CD4-positive, CD25-positive, alpha-beta regulatory T cell (primary cell): ENCODE data around the gene XYLT1. TPM values are rescaled to one million over a fixed set of nuclear protein-coding genes. Genes with fewer than 3 reads are reported as not detected.

Source experiments
- ATAC-seq, 2 donors: fragments of 150-1000 bp; cut with Tn5 transposase; one replicate each; pipeline ENCODE4 v1.10.0; 2021; ENCODE audit warnings: low read depth in 2 of 2, moderate number of reproducible peaks in 2 of 2, moderate library complexity in 1 of 2
- DNase-seq, 3 donors: peaks; one replicate each; pipeline versions ENCODE4 v3.0.0 to v3.0.0-alpha.2; 2012 to 2022; ENCODE audit warnings: mixed read lengths in 1 of 3
- H3K27ac ChIP-seq: one replicate; pipeline ENCODE4 v1.7.0; 2013; ENCODE audit warnings: mild to moderate bottlenecking, low read length; ENCODE audit not compliant: insufficient read depth, poor library complexity, severe bottlenecking
- H3K27me3 ChIP-seq: one replicate; pipeline ENCODE4 v1.7.0; 2013; ENCODE audit warnings: low read length; ENCODE audit not compliant: control insufficient read depth, insufficient read depth
- H3K36me3 ChIP-seq: one replicate; pipeline ENCODE4 v1.7.0; 2013; ENCODE audit warnings: mild to moderate bottlenecking, low read length, moderate library complexity; ENCODE audit not compliant: control insufficient read depth, insufficient read depth
- H3K4me1 ChIP-seq: 2 replicates; pipeline ENCODE4 v1.7.0; 2013; ENCODE audit warnings: mild to moderate bottlenecking, low read length; ENCODE audit not compliant: insufficient read depth, control insufficient read depth, poor library complexity, severe bottlenecking
- H3K4me3 ChIP-seq: one replicate; pipeline ENCODE4 v1.7.0; 2013; ENCODE audit warnings: low read depth, mild to moderate bottlenecking, low read length, moderate library complexity
- H3K9me3 ChIP-seq, 2 experiments: 1 replicate in 1 of 2; 2 replicates in 1 of 2; pipeline ENCODE4 v1.7.0; 2013; ENCODE audit warnings: low read length in 2 of 2, mild to moderate bottlenecking in 1 of 2, moderate library complexity in 1 of 2; ENCODE audit not compliant: control insufficient read depth in 2 of 2
- H3K27ac Mint-ChIP-seq, 3 donors: one replicate each; pipeline ENCODE4 v1.8.0; 2020 to 2022; ENCODE audit warnings: mild to moderate bottlenecking in 3 of 3, mixed read lengths in 3 of 3, moderate library complexity in 2 of 3
- H3K27me3 Mint-ChIP-seq: one replicate; pipeline ENCODE4 v1.8.0; 2022; ENCODE audit warnings: mild to moderate bottlenecking, mixed read lengths
- H3K36me3 Mint-ChIP-seq: one replicate; pipeline ENCODE4 v1.8.0; 2020; ENCODE audit warnings: mixed read lengths
- H3K4me1 Mint-ChIP-seq, 4 donors: one replicate each; pipeline ENCODE4 v1.8.0; 2020 to 2022; ENCODE audit warnings: mixed read lengths in 4 of 4, mild to moderate bottlenecking in 1 of 4
- H3K4me3 Mint-ChIP-seq, 4 donors: one replicate each; pipeline ENCODE4 v1.8.0; 2020 to 2022; ENCODE audit warnings: mild to moderate bottlenecking in 4 of 4, mixed read lengths in 4 of 4, moderate library complexity in 3 of 4
- H3K9me3 Mint-ChIP-seq, 7 donors: one replicate each; pipeline ENCODE4 v1.8.0; 2020 to 2022; ENCODE audit warnings: mixed read lengths in 7 of 7, mild to moderate bottlenecking in 3 of 7, moderate library complexity in 2 of 7
- polyA plus RNA-seq, 4 donors: library from polyadenylated mRNA; unstranded; fragments of 300-500 nt; fragmentation: Illumina TruSeq; gene quantifications; one replicate each; pipeline ENCODE4 v1.2.3, GENCODE V29; 2021
- total RNA-seq: library from RNA; stranded (reverse); gene quantifications from one replicate; pipeline ENCODE4 v1.2.3, GENCODE V29; 2022

The XYLT1 gene
- total and polyA plus RNA-seq, 5 donors from 2014 or later: 0.68 to 26.3 (median 3.1) TPM

- peaks cover 0 to 2% (median 0%) of the 10 kb centered on the region in 7 donors for H3K9me3 Mint-ChIP-seq
- Histone ChIP-seq H3K27ac (no peak overlapping the region), H3K9me3 (no peaks in the 10 kb centered on the region), H3K36me3 (no peaks in the 10 kb centered on the region), H3K4me3 (no peak overlapping the region), H3K4me1 (peaks cover 34% of the 10 kb centered on the region), H3K27me3 (no peaks in the 10 kb centered on the region)
- H3K4me3 Mint-ChIP-seq: peak overlapping the region in 2 of 4 donors; percentile 31 to 76
- H3K36me3 Mint-ChIP-seq: peaks cover 17% of the 10 kb centered on the region
- peak overlapping the region; percentile 6 to 83 (median 43) for H3K27ac Mint-ChIP-seq
- ATAC-seq: no peak
- peaks cover 22 to 81% (median 47%) of the 10 kb centered on the region in 4 donors for H3K4me1 Mint-ChIP-seq
- DNase-seq: no peak
- H3K27me3 Mint-ChIP-seq: no peaks in the 10 kb centered on the region
Observed at GRCh38 chr16:17348826-17349225, 121.9 kb downstream of the XYLT1 start.

- no peaks in the 10 kb centered on the region for H3K27me3 ChIP-seq
- H3K36me3 ChIP-seq: no peaks in the 10 kb centered on the region
- H3K4me1 ChIP-seq: peaks cover 40% of the 10 kb centered on the region
- no peak for ATAC-seq
- Mint-ChIP-seq H3K27me3 (no peaks in the 10 kb centered on the region), H3K4me3 (peak overlapping the region in 2 of 4 donors; percentile 31 to 76), H3K36me3 (peaks cover 17% of the 10 kb centered on the region), H3K9me3 (peaks cover 0 to 2% (median 0%) of the 10 kb centered on the region in 7 donors), H3K27ac (peak overlapping the region; percentile 93 to 98 (median 94)), H3K4me1 (peaks cover 25 to 81% (median 47%) of the 10 kb centered on the region in 4 donors)
- no peak overlapping the region for H3K27ac ChIP-seq
- H3K4me3 ChIP-seq: no peak overlapping the region
- H3K9me3 ChIP-seq: no peaks in the 10 kb centered on the region
- peak in 1 of 3 donors; percentile 45 for DNase-seq
Observed at GRCh38 chr16:17348042-17348783, 122.5 kb downstream of the XYLT1 start.

GRCh38 chr16:17347624-17348023 lies 123.1 kb downstream of the XYLT1 start:
- H3K4me1 ChIP-seq: peaks cover 44% of the 10 kb centered on the region
- H3K9me3 Mint-ChIP-seq: peaks cover 0 to 2% (median 0%) of the 10 kb centered on the region in 7 donors
- H3K36me3 ChIP-seq: no peaks in the 10 kb centered on the region
- H3K4me3 ChIP-seq: peak overlapping the region; percentile 17
- peak overlapping the region; percentile 61 for H3K27ac ChIP-seq
- peaks cover 17% of the 10 kb centered on the region for H3K36me3 Mint-ChIP-seq
- ATAC-seq: no peak
- H3K27ac Mint-ChIP-seq: peak overlapping the region; percentile 93 to 98 (median 94)
- no peaks in the 10 kb centered on the region for H3K27me3 ChIP-seq
- no peaks in the 10 kb centered on the region for H3K27me3 Mint-ChIP-seq
- H3K4me1 Mint-ChIP-seq: peaks cover 27 to 82% (median 46%) of the 10 kb centered on the region in 4 donors
- H3K4me3 Mint-ChIP-seq: peak overlapping the region in 3 of 4 donors; percentile 74 to 81 (median 76)
- DNase-seq: no peak
- H3K9me3 ChIP-seq: no peaks in the 10 kb centered on the region

DNA sequence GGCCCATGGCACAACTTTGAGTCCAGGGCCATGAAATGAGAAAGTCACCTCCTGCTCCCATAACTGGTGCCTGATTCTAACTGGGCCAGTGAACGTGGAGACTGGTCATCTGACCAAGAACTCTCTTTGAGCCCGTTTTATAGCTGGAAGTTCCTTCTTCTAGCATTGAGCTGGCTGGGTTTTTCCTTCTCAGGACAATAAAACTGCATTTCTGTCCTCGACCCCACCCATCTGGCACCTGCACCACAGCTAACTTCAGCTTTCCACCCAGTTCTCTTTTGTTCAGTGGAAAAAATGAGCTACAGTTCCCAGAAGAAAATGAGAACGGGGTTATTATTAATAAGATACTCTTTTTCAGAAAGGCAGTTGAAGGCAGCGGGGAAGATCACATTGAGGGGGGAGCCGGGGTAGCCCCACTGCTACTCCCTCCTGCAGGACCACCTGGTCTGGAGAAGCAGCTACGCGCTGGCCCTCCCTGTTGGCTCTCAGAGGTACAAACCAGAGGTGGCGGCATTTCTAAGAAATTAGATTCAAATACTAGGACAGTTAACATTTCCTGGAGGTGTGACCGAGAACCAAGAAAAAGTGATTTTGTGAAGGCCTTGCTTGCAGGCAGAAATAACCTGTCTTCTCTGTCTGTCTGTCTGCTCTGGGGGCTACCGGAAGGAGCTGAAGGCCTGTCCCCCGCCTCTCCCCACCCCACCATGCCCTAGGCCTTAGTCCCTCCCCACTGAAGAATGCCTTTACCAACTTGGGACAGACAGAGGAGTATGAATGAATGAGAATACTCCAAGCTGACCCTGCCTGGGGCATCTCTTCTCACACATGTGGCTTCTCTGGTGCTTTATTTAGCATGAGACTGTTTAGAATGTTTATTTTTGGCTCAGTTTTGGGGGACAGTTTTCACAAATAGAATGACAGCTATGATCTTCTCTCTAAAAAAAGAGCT lies 123.9 kb downstream of the XYLT1 start:
- peaks cover 17% of the 10 kb centered on the region for H3K36me3 Mint-ChIP-seq
- peak; percentile 68 to 70 for ATAC-seq

DNA sequence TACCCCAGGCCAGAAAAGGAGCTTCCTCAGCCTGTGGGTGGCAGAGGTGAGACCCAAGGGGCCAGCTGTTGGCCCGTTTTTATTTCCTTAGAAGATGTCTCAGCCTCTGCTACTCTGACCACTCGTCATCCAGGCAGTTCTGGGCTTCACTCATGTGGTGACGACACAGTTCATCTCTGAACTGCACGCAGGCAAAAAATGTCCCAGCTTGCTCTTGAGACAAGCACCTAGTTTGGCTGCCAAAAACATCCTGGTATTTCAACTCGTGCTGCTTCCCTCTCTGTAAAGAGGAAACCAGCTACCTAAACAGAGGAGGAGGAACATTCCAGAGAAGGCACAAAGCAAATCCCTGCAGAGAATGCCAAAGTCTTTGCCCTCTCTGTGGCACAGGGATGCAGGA lies 125.7 kb downstream of the XYLT1 start:
- DNase-seq: peak in 1 of 3 donors; percentile 55
- H3K36me3 Mint-ChIP-seq: peaks cover 11% of the 10 kb centered on the region
- Histone ChIP-seq H3K4me3 (no peak overlapping the region), H3K27ac (no peak overlapping the region), H3K4me1 (peaks cover 62% of the 10 kb centered on the region), H3K9me3 (no peaks in the 10 kb centered on the region), H3K36me3 (no peaks in the 10 kb centered on the region), H3K27me3 (no peaks in the 10 kb centered on the region)
- H3K9me3 Mint-ChIP-seq: peaks cover 0 to 2% (median 0%) of the 10 kb centered on the region in 7 donors
- no peaks in the 10 kb centered on the region for H3K27me3 Mint-ChIP-seq
- H3K4me1 Mint-ChIP-seq: peaks cover 44 to 91% (median 55%) of the 10 kb centered on the region in 4 donors
- no peak for ATAC-seq
- H3K4me3 Mint-ChIP-seq: no peak overlapping the region
- H3K27ac Mint-ChIP-seq: peak overlapping the region; percentile 26 to 68 (median 67)

More for the DNA sequence above, 123.9 kb downstream of the XYLT1 start:
- Mint-ChIP-seq H3K9me3 (peaks cover 0 to 2% (median 0%) of the 10 kb centered on the region in 7 donors), H3K27ac (peak overlapping the region; percentile 93 to 98 (median 94)), H3K4me1 (peaks cover 27 to 83% (median 46%) of the 10 kb centered on the region in 4 donors), H3K4me3 (peak overlapping the region; percentile 74 to 82 (median 78)), H3K27me3 (no peaks in the 10 kb centered on the region)
- H3K27me3 ChIP-seq: no peaks in the 10 kb centered on the region
- DNase-seq: peak in 2 of 3 donors; percentile 22 to 93
- H3K4me1 ChIP-seq: peaks cover 49% of the 10 kb centered on the region
- no peaks in the 10 kb centered on the region for H3K9me3 ChIP-seq
- peak overlapping the region; percentile 61 for H3K27ac ChIP-seq
- H3K36me3 ChIP-seq: no peaks in the 10 kb centered on the region
- peak overlapping the region; percentile 17 for H3K4me3 ChIP-seq

DNA sequence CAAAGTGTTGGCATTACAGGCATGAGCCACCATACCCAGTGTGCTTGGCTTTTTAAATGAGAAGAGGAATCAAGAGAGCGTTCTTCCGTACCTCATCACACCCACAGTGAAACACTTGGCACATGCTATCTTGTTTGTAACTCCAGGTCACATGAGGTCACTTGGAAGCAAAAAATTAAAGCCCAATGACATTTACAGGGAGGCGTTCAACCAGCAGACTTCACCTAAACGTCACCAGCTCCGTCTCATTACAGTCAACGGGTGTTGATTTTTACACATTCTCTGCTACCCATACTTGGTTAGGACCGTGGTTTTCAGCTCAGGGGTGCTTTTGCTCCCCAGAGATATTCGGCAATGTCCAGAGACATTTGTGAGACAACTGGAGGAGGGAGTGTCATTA lies 127.0 kb downstream of the XYLT1 start:
- peak overlapping the region in 3 of 4 donors; percentile 52 to 77 (median 70) for H3K4me3 Mint-ChIP-seq
- peaks cover 0 to 2% (median 0%) of the 10 kb centered on the region in 7 donors for H3K9me3 Mint-ChIP-seq
- Histone ChIP-seq H3K4me1 (peaks cover 62% of the 10 kb centered on the region), H3K9me3 (no peaks in the 10 kb centered on the region), H3K27me3 (no peaks in the 10 kb centered on the region), H3K27ac (no peak overlapping the region), H3K36me3 (no peaks in the 10 kb centered on the region), H3K4me3 (no peak overlapping the region)
- H3K4me1 Mint-ChIP-seq: peaks cover 44 to 85% (median 50%) of the 10 kb centered on the region in 4 donors
- peaks cover 7% of the 10 kb centered on the region for H3K36me3 Mint-ChIP-seq
- DNase-seq (no peak), ATAC-seq (no peak)
- no peaks in the 10 kb centered on the region for H3K27me3 Mint-ChIP-seq
- peak overlapping the region; percentile 72 to 95 (median 75) for H3K27ac Mint-ChIP-seq

DNA sequence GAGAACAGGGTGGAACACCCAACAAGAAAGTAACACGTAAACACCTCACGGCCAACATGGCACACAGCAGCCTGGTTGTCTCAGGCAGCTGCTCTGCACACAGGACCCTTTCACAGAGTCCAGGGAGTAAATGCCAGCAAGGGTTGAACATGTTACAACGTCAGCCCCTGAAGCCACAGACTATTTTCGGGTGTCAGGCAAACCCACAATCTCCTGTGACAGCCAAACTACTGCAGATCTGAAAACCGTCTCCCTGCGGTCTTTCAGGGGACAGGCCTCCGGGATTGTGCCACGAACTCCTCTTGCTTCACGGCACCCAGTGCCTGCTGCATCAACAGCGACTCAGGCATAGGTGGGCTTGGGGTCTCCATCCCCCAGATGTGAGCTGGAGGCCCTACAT lies 127.7 kb downstream of the XYLT1 start:
- no peaks in the 10 kb centered on the region for H3K27me3 Mint-ChIP-seq
- DNase-seq (peak in 2 of 3 donors; percentile 30 to 81), ATAC-seq (peak; percentile 10 to 44)
- H3K27me3 ChIP-seq: no peaks in the 10 kb centered on the region
- H3K36me3 ChIP-seq: no peaks in the 10 kb centered on the region
- no peaks in the 10 kb centered on the region for H3K9me3 ChIP-seq
- peaks cover 44 to 81% (median 48%) of the 10 kb centered on the region in 4 donors for H3K4me1 Mint-ChIP-seq
- no peak overlapping the region for H3K27ac ChIP-seq
- H3K4me1 ChIP-seq: peaks cover 57% of the 10 kb centered on the region
- H3K4me3 ChIP-seq: no peak overlapping the region
- H3K4me3 Mint-ChIP-seq: peak overlapping the region in 3 of 4 donors; percentile 52 to 70 (median 64)
- H3K9me3 Mint-ChIP-seq: peaks cover 0 to 2% (median 0%) of the 10 kb centered on the region in 7 donors
- peak overlapping the region; percentile 72 to 95 (median 75) for H3K27ac Mint-ChIP-seq
- peaks cover 3% of the 10 kb centered on the region for H3K36me3 Mint-ChIP-seq
